Midbrain (tissue), 1 donor: Measurements from ENCODE around the gene GREB1.

Experiments used
- DNase-seq: peaks from one replicate; lab custom pipeline; 2025; lab: John Stamatoyannopoulos, UW

Gene GREB1

DNA sequence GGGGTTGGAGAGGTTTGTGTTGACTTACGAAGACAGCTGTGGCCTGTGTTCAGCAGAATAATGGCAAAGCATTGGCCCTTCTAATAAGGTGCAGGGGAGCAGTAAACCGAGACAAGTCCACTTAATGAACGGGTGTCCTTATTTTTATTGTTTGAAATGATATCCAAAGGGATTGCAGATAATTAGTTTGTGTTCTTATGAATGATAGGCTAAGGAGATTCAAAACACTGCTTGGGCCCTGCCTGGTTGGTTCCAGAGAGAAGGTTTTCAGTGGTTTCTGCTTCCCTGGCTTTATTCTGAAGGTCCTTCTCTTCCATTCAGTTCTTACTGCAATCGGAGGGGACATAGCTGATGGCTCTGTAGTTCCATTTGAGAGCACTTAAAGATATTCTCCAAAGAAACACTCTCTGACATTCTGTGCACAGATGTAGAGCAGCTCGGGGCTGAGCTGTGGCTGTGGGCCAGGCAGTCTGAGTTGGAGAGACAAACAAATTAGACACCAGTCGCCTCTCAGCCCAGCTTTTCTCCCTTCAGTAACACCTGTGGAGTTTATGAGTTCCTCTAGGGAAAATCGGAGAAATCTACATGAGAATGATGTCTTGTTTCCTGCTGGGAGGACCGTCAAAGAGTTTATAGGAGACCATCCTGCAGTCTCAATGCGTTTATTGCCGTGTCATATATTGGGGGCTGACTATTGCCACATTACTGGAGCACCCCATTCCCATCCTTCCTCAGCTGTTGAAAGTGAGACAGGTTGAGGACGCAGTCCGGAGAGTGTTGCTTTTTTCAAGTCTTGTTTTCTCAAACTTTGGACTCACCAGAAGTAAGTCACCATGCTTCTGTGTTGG is 6.5 kb downstream of the GREB1 start:
- DNase-seq = no peak

GRCh38 chr2:11540996-11541692 is 7.3 kb downstream of the GREB1 start:
- no peak for DNase-seq

DNA sequence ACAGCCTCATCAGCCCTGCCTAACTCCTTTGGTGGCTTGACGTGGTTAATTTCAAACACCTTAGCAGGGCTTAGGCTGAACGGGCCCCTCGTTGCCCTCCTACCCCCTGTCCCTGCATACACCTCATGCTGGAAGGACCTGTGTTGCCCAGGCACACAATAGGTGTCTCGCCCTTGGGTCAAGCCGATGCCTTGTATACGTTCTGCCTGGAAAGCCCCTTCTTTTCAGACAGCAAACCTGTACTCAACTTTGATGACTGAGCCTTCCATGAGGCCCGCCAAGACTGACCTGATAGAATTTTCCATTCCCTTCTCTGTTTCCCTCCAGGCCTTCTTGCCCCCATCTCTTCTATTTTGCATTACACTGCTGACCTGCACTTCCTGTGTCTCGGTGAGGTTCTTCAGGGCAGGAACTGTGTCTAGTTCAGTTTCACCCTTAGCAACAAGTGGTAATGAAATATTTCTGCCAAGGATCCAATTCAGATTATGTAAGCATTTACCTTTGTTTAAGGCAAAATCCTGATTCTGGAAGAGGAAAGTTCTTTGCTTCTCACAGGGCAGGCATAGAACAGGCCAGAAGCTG is 7.9 kb downstream of the GREB1 start:
- no peak for DNase-seq

DNA sequence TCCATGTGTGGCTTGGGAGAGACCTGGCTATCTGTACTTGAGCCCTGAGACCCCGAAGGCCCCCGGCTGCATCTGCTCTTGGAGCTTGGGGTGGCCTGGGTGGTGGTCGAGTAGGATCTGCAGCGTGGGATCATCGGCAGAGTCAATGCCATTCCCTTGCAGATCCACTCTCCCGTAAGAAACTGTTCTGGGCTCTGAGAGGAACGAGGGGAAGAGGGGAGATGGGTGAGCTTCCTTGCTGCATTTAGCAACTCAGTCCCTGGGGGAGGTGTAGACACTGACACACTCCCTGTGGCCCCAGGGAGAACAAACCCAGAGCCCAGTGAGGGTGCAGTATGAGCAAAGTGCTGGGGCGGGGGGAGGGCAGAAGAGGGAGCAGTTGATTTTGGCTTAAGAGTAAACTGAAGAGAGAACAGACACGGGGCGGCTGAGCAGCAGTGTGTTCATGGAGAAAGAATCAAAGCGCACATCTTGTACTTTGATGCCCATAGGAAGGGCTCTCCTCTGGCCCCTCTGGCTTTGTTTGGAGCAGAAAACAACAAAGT is 8.5 kb downstream of the GREB1 start:
- DNase-seq = no peak

DNA sequence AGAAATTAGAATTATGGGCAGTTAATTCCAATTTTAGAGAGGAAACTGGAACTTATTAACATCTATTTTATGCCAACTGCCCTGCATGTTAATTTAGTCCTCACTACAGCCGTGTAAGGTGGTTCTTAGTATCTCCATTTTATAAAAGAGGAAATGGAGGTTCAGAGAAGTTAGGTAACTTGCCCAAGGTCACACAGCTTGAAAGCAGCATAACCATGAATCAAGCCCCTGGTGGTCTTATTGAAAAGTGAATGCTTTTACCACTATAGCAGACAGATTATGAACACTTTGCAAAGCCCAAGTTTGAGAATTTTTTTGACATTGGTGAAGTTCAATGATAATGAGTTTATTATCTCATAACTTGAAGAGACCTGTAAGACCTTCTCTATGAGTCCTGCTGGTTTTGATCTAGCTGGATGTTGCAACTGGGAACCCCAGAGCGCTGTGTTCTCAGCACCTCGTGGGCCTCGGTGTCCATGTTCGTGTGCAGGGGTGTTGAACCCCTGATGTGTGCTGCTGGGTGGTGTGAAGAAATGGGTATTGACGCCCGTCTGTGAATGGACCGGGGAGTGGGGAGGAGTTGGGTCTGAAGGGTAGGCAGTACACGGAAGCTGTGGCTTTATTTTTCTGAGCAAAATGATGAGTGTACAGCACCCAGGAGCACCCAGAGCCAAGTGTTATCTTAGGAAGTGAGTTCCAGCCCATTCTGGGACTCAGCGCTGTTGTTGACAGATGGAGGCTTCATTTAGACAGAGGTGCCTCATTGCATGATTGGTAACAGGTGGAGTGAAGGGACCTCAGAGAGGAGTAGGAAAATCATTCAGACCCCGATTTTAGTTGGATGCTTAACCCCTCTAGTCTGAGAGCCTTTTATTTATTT is 9.7 kb downstream of the GREB1 start:
- DNase-seq = no peak

- DNase-seq = peak; percentile 13
Observed at GRCh38 chr2:11546072-11546471, 12.2 kb downstream of the GREB1 start.

GRCh38 chr2:11547912-11548497 is 14.2 kb downstream of the GREB1 start:
- DNase-seq = no peak

DNA sequence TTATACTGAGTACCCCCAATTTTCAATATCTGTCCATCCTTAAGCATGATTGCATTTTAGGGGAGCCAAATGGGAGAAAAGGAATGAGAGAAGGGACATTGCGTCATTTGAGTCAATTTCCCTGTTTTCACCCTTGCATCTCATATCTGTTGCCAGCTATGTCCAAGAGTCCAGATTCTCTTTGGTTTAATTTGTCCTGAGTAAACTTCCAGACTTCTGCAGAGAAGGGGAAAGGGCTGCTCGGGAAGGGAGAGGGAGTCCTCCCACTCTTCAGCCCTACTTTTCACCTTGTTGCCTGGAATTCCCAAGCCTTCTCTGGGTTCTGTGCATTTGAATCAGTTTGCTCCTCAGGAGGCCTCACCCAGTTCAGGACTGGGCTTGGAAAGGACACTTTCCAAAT is 16.5 kb downstream of the GREB1 start:
- no peak for DNase-seq

- no peak for DNase-seq
Observed at GRCh38 chr2:11550901-11551568, 17.2 kb downstream of the GREB1 start.

- DNase-seq = no peak
Observed at GRCh38 chr2:11551569-11552259, 17.9 kb downstream of the GREB1 start.

DNA sequence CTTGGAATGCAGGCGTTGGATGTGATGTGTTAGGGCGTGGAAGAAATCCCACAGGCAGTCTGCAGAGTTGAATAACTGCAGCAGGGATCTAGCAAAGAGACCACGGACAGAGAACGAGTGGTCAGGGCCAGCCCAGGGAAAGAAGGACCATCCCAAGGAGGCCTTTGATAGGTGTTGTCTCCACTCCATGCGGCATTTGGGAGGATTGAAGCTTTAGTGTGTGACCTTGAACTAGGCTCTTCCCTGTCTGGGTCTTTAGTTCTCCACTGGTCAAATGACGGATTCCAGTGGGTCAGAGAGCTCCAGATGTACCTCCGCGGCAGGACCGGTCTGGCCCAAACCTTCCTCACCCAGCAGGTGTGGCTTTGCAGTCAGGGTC is 18.4 kb downstream of the GREB1 start:
- no peak for DNase-seq

GRCh38 chr2:11553661-11554398 is 20.0 kb downstream of the GREB1 start:
- no peak for DNase-seq

DNA sequence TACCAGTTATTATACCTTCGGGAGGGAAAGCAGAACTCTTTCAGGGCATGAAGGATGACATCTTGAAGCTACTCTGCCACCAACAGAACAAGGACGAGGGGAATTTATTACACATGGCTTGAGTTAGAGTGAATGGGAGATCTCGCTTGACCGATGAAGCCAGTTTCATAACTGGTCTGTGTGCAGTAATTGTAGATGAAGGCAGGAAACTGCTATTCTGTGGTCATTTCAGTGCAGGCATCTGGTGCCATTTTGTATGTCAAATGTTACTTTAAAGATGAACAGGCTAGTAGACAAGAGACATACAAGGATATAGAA is 20.5 kb downstream of the GREB1 start:
- DNase-seq = no peak

DNA sequence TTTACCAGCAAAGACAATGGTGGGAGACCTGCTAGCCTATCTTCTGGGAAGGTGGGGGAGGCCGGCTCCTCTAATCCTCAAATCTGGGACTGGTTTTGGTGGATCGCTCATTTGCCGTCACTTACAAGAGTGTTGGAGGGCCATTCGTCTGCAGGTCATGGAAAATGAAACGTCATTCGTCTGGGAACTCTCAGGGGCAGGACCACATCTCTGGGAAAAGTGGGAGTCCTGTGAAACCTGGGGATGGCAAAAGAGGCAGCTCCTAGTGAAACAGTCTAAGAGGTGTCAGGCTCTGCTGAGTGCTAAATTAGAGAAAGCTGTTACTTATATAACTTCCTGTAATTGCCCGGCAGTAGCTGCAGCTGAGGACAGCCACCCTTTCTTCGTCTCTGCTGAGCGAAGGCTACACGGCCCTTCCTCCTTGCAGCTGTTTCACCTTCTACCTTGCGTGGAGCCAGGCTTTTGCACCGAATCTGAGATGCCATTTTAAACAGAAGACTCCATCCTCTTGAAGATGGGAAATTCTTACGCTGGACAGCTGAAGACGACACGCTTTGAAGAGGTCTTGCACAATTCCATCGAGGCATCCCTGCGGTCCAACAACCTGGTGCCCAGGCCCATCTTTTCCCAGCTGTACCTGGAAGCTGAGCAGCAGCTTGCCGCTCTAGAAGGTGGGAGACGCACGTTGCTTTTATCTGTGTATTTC is 22.4 kb downstream of the GREB1 start:
- no peak for DNase-seq

DNA sequence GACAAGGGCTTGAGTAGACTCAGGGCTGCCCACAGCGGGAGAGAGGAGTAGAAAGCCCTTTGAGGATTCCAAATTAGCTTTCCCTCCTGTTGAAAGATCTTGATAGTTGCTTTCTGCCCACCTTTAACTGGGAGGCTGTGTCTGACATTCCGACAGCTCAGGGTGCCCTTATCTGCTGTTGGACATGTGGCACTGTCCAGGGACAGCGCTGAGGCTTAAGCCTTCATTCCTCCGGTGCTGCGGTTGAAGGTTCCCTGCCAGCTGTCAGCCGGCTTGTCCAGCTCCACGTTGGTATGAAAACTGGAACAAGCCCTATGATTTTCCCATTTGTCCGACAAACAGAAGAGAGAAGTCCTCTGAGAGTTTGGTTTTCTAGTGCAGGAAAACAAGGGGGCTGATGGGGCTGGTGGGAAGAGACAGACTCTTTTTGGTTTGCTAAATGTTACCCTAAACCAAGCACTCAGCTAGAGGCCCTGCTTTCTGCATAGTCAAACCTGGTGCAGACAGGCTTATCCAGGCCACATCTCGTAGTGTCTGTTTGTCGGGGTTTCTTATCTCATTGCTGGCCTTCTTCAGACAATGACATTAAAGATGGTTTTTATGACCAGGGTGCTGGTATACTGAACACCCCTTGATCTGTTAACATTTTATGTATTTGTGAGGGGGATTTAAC is 24.5 kb downstream of the GREB1 start:
- no peak for DNase-seq

GRCh38 chr2:11559066-11559785 is 25.4 kb downstream of the GREB1 start:
- DNase-seq = no peak

GRCh38 chr2:11559786-11560155 is 25.9 kb downstream of the GREB1 start:
- no peak for DNase-seq

GRCh38 chr2:11560806-11561205 is 27.0 kb downstream of the GREB1 start:
- DNase-seq = no peak
